Endodermal cell (in vitro differentiated cells): ENCODE data around the gene NGRN. TPM values are rescaled to one million over a fixed set of nuclear protein-coding genes. Genes with fewer than 3 reads are reported as not detected.

Source experiments
- DNase-seq: peaks from one replicate; pipeline ENCODE4 v3.0.0-alpha.2; 2017
- H3K27ac ChIP-seq: 2 replicates; pipeline ENCODE4 v1.5.1; 2013; ENCODE audit warnings: mild to moderate bottlenecking, low read depth, low read length, moderate library complexity
- H3K27me3 ChIP-seq: 2 replicates; pipeline ENCODE4 v1.6.1; 2013; ENCODE audit warnings: mild to moderate bottlenecking, low read length, moderate library complexity; ENCODE audit not compliant: insufficient read depth, control insufficient read depth, poor library complexity, severe bottlenecking
- H3K36me3 ChIP-seq: 2 replicates; pipeline ENCODE4 v1.7.0; 2013; ENCODE audit warnings: mild to moderate bottlenecking, low read length, moderate library complexity; ENCODE audit not compliant: control insufficient read depth, insufficient read depth
- H3K4me1 ChIP-seq: one replicate; pipeline ENCODE4 v1.7.0; 2013; ENCODE audit warnings: low read length; ENCODE audit not compliant: control insufficient read depth, insufficient read depth
- H3K4me3 ChIP-seq: 2 replicates; pipeline ENCODE4 v1.5.1; 2013; ENCODE audit warnings: mild to moderate bottlenecking, low read length, moderate library complexity
- H3K9ac ChIP-seq: 2 replicates; pipeline ENCODE4 v1.6.1; 2013; ENCODE audit warnings: mild to moderate bottlenecking, low read length, moderate library complexity; ENCODE audit not compliant: poor library complexity, severe bottlenecking; ENCODE audit errors: extremely low read depth
- H3K9me3 ChIP-seq: 2 replicates; pipeline ENCODE4 v1.6.1; 2013; ENCODE audit warnings: mild to moderate bottlenecking, low read length, moderate library complexity; ENCODE audit not compliant: control insufficient read depth
- H3K27ac Mint-ChIP-seq: 2 replicates; pipeline ENCODE4 v1.8.0; 2020; ENCODE audit warnings: mixed read lengths
- H3K27me3 Mint-ChIP-seq: 2 replicates; pipeline ENCODE4 v1.8.0; 2021; ENCODE audit warnings: mild to moderate bottlenecking, mixed read lengths; ENCODE audit not compliant: insufficient read depth
- H3K36me3 Mint-ChIP-seq: 2 replicates; pipeline ENCODE4 v1.8.0; 2020; ENCODE audit warnings: low read depth, mixed read lengths
- H3K4me1 Mint-ChIP-seq: 2 replicates; pipeline ENCODE4 v1.8.0; 2020; ENCODE audit warnings: mixed read lengths
- H3K4me3 Mint-ChIP-seq: 2 replicates; pipeline ENCODE4 v1.8.0; 2020; ENCODE audit warnings: mild to moderate bottlenecking, moderate library complexity, mixed read lengths
- H3K9me3 Mint-ChIP-seq: 2 replicates; pipeline ENCODE4 v1.8.0; 2020; ENCODE audit warnings: mild to moderate bottlenecking, mixed read lengths
- CTCF ChIP-seq: fragments of 200-600 bp; sonication (generic); conservative IDR thresholded peaks from 2 replicates; pipeline ENCODE4 v1.5.0; 2021; ENCODE audit warnings: antibody characterized with exemption, mild to moderate bottlenecking
- WGBS, 2 experiments: methylation state at CpG; one replicate each; pipeline versions ENCODE4 v1.1.5 to v1.1.7; 2013; ENCODE audit warnings: missing lambda C conversion rate in 2 of 2, mixed read lengths in 1 of 2; ENCODE audit not compliant: insufficient coverage in 1 of 2, insufficient read length in 1 of 2; 5-methylcytosine and 5-hydroxymethylcytosine counted together
- total RNA-seq, 2 donors: library from RNA; stranded (reverse); fragmentation: NEBNext Ultra II Directional in 1 of 2; extraction: Animal tissue kit (Norgen Biotek cat#: 25700) in 1 of 2; gene quantifications; 2 replicates in 1 of 2; 3 replicates in 1 of 2; pipeline ENCODE4 v1.2.1, GENCODE V29; 2021

The NGRN gene
- total RNA-seq, 2 donors from 2014 or later, result 89.3 to 103 TPM

- no peak overlapping the region for H3K27ac ChIP-seq
- H3K27me3 ChIP-seq, result no peaks in the 10 kb centered on the region
- H3K9me3 ChIP-seq, result no peaks in the 10 kb centered on the region
- Mint-ChIP-seq H3K4me3 (no peak overlapping the region), H3K9me3 (no peaks in the 10 kb centered on the region), H3K27me3 (no peaks in the 10 kb centered on the region), H3K27ac (no peak overlapping the region), H3K4me1 (no peaks in the 10 kb centered on the region), H3K36me3 (peaks cover 25% of the 10 kb centered on the region)
- DNase-seq, result no peak
- peaks cover 9% of the 10 kb centered on the region for H3K36me3 ChIP-seq
- WGBS, 2 experiments, result 95 to 99% methylated on average over 16 to 22 of the region's 22 CpGs
- no peak overlapping the region for H3K9ac ChIP-seq
- H3K4me1 ChIP-seq, result no peaks in the 10 kb centered on the region
- no peak for TF ChIP-seq CTCF
- H3K4me3 ChIP-seq, result no peak overlapping the region
Measured at GRCh38 chr15:90223441-90224165, 41.9 kb upstream of the NGRN start.

DNA sequence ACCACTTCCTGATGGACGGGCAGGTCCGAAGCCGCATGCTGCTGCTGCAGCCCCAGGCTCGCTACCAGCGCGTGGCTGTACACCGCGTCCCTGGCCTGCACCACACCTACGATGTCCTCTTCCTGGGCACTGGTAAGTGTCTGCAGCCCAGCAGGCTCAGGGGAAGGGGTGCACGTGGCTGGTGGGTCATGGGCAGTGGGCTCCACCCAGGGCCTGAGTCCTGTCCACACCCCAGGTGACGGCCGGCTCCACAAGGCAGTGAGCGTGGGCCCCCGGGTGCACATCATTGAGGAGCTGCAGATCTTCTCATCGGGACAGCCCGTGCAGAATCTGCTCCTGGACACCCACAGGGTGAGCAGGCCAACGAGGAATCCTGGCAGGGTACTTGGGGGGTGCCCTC, 40.4 kb upstream of the NGRN start:
- H3K36me3 Mint-ChIP-seq, result peaks cover 32% of the 10 kb centered on the region
- Histone ChIP-seq H3K4me3 (no peak overlapping the region), H3K9ac (no peak overlapping the region), H3K36me3 (peaks cover 9% of the 10 kb centered on the region), H3K27me3 (no peaks in the 10 kb centered on the region), H3K27ac (no peak overlapping the region), H3K9me3 (no peaks in the 10 kb centered on the region), H3K4me1 (no peaks in the 10 kb centered on the region)
- H3K27me3 Mint-ChIP-seq, result no peaks in the 10 kb centered on the region
- no peak for DNase-seq
- WGBS, 2 experiments, result 81 to 93% methylated on average over 7 to 17 of the region's 17 CpGs
- H3K27ac Mint-ChIP-seq, result no peak overlapping the region
- H3K9me3 Mint-ChIP-seq, result no peaks in the 10 kb centered on the region
- no peaks in the 10 kb centered on the region for H3K4me1 Mint-ChIP-seq
- TF ChIP-seq CTCF, result no peak
- no peak overlapping the region for H3K4me3 Mint-ChIP-seq

DNA sequence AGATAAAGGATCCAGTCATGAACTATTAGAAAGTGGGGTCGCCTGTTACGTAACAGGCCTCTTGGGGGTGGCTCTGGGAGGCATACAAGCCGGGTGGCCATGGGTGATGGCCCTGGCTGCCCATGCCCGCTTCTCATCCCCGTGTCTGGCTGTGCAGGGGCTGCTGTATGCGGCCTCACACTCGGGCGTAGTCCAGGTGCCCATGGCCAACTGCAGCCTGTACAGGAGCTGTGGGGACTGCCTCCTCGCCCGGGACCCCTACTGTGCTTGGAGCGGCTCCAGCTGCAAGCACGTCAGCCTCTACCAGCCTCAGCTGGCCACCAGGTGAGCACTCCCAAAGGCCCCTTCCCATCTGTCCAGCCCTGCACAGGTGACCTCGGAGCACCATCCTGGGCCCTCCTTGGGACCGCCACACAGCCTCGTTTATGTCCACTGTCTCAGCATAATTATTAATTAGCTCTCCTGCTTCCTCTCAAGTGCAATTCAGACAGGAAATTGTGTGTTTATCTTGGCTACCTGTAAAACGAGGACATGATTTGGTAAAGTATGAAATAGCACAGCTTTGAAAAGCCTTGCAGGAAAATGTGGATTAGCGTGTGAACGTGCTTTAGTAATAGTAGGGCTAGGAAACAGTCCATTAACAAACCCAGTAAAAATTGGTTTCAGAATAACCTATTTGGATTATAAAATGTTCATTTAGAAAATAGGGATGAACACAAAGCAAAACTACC, 39.8 kb upstream of the NGRN start:
- H3K27ac ChIP-seq, result no peak overlapping the region
- no peak overlapping the region for H3K4me3 ChIP-seq
- no peak overlapping the region for H3K9ac ChIP-seq
- H3K36me3 ChIP-seq, result peaks cover 9% of the 10 kb centered on the region
- no peaks in the 10 kb centered on the region for H3K27me3 Mint-ChIP-seq
- H3K4me1 ChIP-seq, result no peaks in the 10 kb centered on the region
- no peak overlapping the region for H3K4me3 Mint-ChIP-seq
- no peak overlapping the region for H3K27ac Mint-ChIP-seq
- 94 to 96% methylated on average over 15 to 18 of the region's 18 CpGs for WGBS, 2 experiments
- no peaks in the 10 kb centered on the region for H3K9me3 ChIP-seq
- no peaks in the 10 kb centered on the region for H3K9me3 Mint-ChIP-seq
- no peak for DNase-seq
- no peaks in the 10 kb centered on the region for H3K4me1 Mint-ChIP-seq
- H3K36me3 Mint-ChIP-seq, result peaks cover 32% of the 10 kb centered on the region
- no peak for TF ChIP-seq CTCF
- H3K27me3 ChIP-seq, result no peaks in the 10 kb centered on the region
